IMR-90 (cell line): ENCODE measurements around the gene SCN4A.

Source experiments
- BHLHE40 ChIP-seq: fragments of 150-350 bp; IDR thresholded peaks from 2 replicates; pipeline ENCODE4 v1.6.1; 2016; ENCODE audit warnings: mild to moderate bottlenecking, low read depth, low read length
- CEBPB ChIP-seq: IDR thresholded peaks from 2 replicates; pipeline ENCODE4 v1.6.1; 2012; ENCODE audit warnings: low read depth, low read length, improper control_type of control experiment
- FOS ChIP-seq: fragments of 150-350 bp; IDR thresholded peaks from 2 replicates; pipeline ENCODE4 v1.6.1; 2016; ENCODE audit warnings: low read depth, low read length
- MAZ ChIP-seq: IDR thresholded peaks from 2 replicates; pipeline ENCODE4 v1.6.1; 2012; ENCODE audit warnings: low read depth, mild to moderate bottlenecking, low read length, improper control_type of control experiment, moderate library complexity, borderline replicate concordance
- NFE2L2 ChIP-seq: fragments of 150-350 bp; IDR thresholded peaks from 2 replicates; pipeline ENCODE4 v1.6.1; 2016; ENCODE audit warnings: low read depth, mild to moderate bottlenecking, low read length
- POLR2A ChIP-seq: IDR thresholded peaks from 2 replicates; pipeline ENCODE4 v1.6.1; 2012; ENCODE audit warnings: mild to moderate bottlenecking, low read depth, low read length
- SMC3 ChIP-seq: fragments of 150-350 bp; IDR thresholded peaks from 2 replicates; pipeline ENCODE4 v1.6.1; 2016; ENCODE audit warnings: low read depth, mild to moderate bottlenecking, antibody characterized with exemption, low read length, moderate library complexity
- TF ChIP-seq, protein P1 (sequence below): conservative IDR thresholded peaks from 2 replicates; pipeline ENCODE4 v1.5.1; 2012; ENCODE audit warnings: mild to moderate bottlenecking, low read depth, low read length, improper control_type of control experiment

GRCh38 chr17:63942309-63942985 lies 30.3 kb downstream of the SCN4A start:
- TF ChIP-seq SMC3 (no peak), POLR2A (no peak), MAZ (no peak), BHLHE40 (no peak), NFE2L2 (no peak), CEBPB (no peak), FOS (no peak)
- TF ChIP-seq, protein P1, sequence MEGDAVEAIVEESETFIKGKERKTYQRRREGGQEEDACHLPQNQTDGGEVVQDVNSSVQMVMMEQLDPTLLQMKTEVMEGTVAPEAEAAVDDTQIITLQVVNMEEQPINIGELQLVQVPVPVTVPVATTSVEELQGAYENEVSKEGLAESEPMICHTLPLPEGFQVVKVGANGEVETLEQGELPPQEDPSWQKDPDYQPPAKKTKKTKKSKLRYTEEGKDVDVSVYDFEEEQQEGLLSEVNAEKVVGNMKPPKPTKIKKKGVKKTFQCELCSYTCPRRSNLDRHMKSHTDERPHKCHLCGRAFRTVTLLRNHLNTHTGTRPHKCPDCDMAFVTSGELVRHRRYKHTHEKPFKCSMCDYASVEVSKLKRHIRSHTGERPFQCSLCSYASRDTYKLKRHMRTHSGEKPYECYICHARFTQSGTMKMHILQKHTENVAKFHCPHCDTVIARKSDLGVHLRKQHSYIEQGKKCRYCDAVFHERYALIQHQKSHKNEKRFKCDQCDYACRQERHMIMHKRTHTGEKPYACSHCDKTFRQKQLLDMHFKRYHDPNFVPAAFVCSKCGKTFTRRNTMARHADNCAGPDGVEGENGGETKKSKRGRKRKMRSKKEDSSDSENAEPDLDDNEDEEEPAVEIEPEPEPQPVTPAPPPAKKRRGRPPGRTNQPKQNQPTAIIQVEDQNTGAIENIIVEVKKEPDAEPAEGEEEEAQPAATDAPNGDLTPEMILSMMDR, result no peak
